H1 (cell line): Measurements from ENCODE around the gene ZFP64. TPM values are rescaled to one million over a fixed set of nuclear protein-coding genes. Genes with fewer than 3 reads are reported as not detected.

ENCODE experiments used
- CTCF ChIA-PET: fragments of 300-600 bp; sonication (Branson Sonifier 250); formaldehyde crosslinking; loops from one replicate; lab custom pipeline; 2021; ENCODE audit not compliant: partially characterized antibody; lab: Charles Lee
- POLR2A ChIA-PET: fragments of 300-600 bp; sonication (Branson Sonifier 250); formaldehyde crosslinking; loops from one replicate; lab custom pipeline; 2021; ENCODE audit warnings: inconsistent platforms; ENCODE audit not compliant: partially characterized antibody; lab: Charles Lee
- DNase-seq, 2 experiments: peaks; one replicate each; pipeline versions ENCODE4 v3.0.0 to v3.0.0-alpha.2; 2010 to 2022; ENCODE audit warnings: low spot score in 2 of 2, low read depth in 1 of 2, mixed read lengths in 1 of 2
- FAIRE-seq: peaks from 2 replicates; lab custom pipeline; 2011; peaks lifted over from hg19 to GRCh38; lab: Jason Lieb, UNC
- H2AFZ ChIP-seq: 2 replicates; pipeline ENCODE4 v1.8.1; 2012; ENCODE audit warnings: low read length, inconsistent platforms
- H2AK5ac ChIP-seq: 2 replicates; pipeline ENCODE4 v1.6.1; 2013; ENCODE audit warnings: low read depth, low read length
- H2BK120ac ChIP-seq: replicated peaks from 2 replicates; pipeline ENCODE3; 2013; ENCODE audit warnings: low read depth, low read length, inconsistent platforms
- H2BK12ac ChIP-seq: 2 replicates; pipeline ENCODE4 v1.6.1; 2013; ENCODE audit warnings: low read depth, low read length
- H2BK15ac ChIP-seq: 2 replicates; pipeline ENCODE4 v1.6.1; 2013; ENCODE audit warnings: low read length
- H2BK20ac ChIP-seq: 2 replicates; pipeline ENCODE4 v1.6.1; 2013; ENCODE audit warnings: low read length
- H2BK5ac ChIP-seq: 2 replicates; pipeline ENCODE4 v1.6.1; 2013; ENCODE audit warnings: low read depth, low read length
- H3K14ac ChIP-seq: 2 replicates; pipeline ENCODE4 v1.6.1; 2013; ENCODE audit warnings: inconsistent platforms; ENCODE audit not compliant: insufficient read length
- H3K18ac ChIP-seq: 2 replicates; pipeline ENCODE4 v1.6.1; 2013; ENCODE audit warnings: low read length; ENCODE audit errors: extremely low read depth
- H3K23ac ChIP-seq: 2 replicates; pipeline ENCODE4 v1.6.1; 2013; ENCODE audit warnings: inconsistent platforms; ENCODE audit not compliant: insufficient read length
- H3K23me2 ChIP-seq: 2 replicates; pipeline ENCODE4 v1.6.1; 2013; ENCODE audit warnings: low read depth, low read length
- H3K27ac ChIP-seq: 2 replicates; pipeline ENCODE4 v1.6.1; 2011; ENCODE audit warnings: low read depth, low read length, inconsistent platforms
- H3K27me3 ChIP-seq, 4 experiments: replicated peaks in 1 of 4; 1 replicate in 1 of 4; 2 replicates in 3 of 4; pipeline versions ENCODE4 v1.6.1 to v1.8.1; 2011 to 2013; ENCODE audit warnings: low read length in 3 of 4, mild to moderate bottlenecking in 3 of 4, inconsistent platforms in 2 of 4, mixed read lengths in 2 of 4, moderate library complexity in 1 of 4; ENCODE audit not compliant: control insufficient read depth in 3 of 4, insufficient read depth in 3 of 4; ENCODE audit errors: extremely low read depth in 1 of 4
- H3K36me3 ChIP-seq, 4 experiments: 2 replicates each; pipeline versions ENCODE4 v1.6.1 to v1.8.1; 2011 to 2013; ENCODE audit warnings: mild to moderate bottlenecking in 4 of 4, low read length in 3 of 4, moderate library complexity in 2 of 4, control low read depth in 1 of 4, inconsistent platforms in 1 of 4; ENCODE audit not compliant: insufficient read depth in 4 of 4, control insufficient read depth in 2 of 4
- H3K4ac ChIP-seq: replicated peaks from 2 replicates; pipeline ENCODE3; 2013; ENCODE audit warnings: low read length, low read depth, mixed read lengths, inconsistent platforms; ENCODE audit not compliant: insufficient read length
- H3K4me1 ChIP-seq, 4 experiments: replicated peaks in 1 of 4; 1 replicate in 1 of 4; 2 replicates in 3 of 4; pipeline versions ENCODE4 v1.6.1 to v1.8.1; 2011 to 2013; ENCODE audit warnings: low read length in 3 of 4, inconsistent platforms in 2 of 4, mixed read lengths in 1 of 4; ENCODE audit not compliant: insufficient read depth in 4 of 4, control insufficient read depth in 3 of 4
- H3K4me2 ChIP-seq, 2 experiments: 2 replicates each; pipeline versions ENCODE4 v1.6.1 to v1.8.1; 2011 to 2013; ENCODE audit warnings: low read depth in 2 of 2, low read length in 2 of 2, control low read depth in 1 of 2, inconsistent platforms in 1 of 2, mild to moderate bottlenecking in 1 of 2; ENCODE audit not compliant: insufficient read depth in 1 of 2
- H3K4me3 ChIP-seq, 4 experiments: fragments of 200-600, 300-600 bp in 1 of 4; sonication (generic), shearing (Covaris generic), sonication (Bioruptor Twin) in 1 of 4; 2 replicates each; pipeline versions ENCODE4 v1.5.1 to v1.8.1; 2011 to 2016; ENCODE audit warnings: low read length in 4 of 4, low read depth in 3 of 4, control low read depth in 2 of 4, inconsistent platforms in 2 of 4, mild to moderate bottlenecking in 2 of 4, mixed read lengths in 1 of 4, moderate library complexity in 1 of 4; ENCODE audit not compliant: insufficient read depth in 2 of 4; ENCODE audit errors: extremely low read depth in 1 of 4
- H3K56ac ChIP-seq: replicated peaks from 2 replicates; pipeline ENCODE3; 2013; ENCODE audit warnings: low read depth, mild to moderate bottlenecking, mixed read lengths, low read length, inconsistent platforms; ENCODE audit not compliant: insufficient read length
- H3K79me1 ChIP-seq: 2 replicates; pipeline ENCODE4 v1.6.1; 2013; ENCODE audit warnings: low read depth, low read length, control low read depth
- H3K79me2 ChIP-seq, 2 experiments: 2 replicates each; pipeline versions ENCODE4 v1.6.1 to v1.8.1; 2012 to 2013; ENCODE audit warnings: low read length in 2 of 2, mild to moderate bottlenecking in 2 of 2, inconsistent platforms in 1 of 2; ENCODE audit not compliant: insufficient read depth in 2 of 2, control insufficient read depth in 1 of 2
- H3K9ac ChIP-seq, 4 experiments: replicated peaks in 1 of 4; 1 replicate in 1 of 4; 2 replicates in 3 of 4; pipeline versions ENCODE4 v1.6.1 to v1.8.1; 2011 to 2013; ENCODE audit warnings: low read depth in 3 of 4, low read length in 3 of 4, control low read depth in 2 of 4, mild to moderate bottlenecking in 2 of 4, moderate library complexity in 2 of 4, inconsistent platforms in 1 of 4; ENCODE audit errors: extremely low read depth in 1 of 4
- H3K9me3 ChIP-seq, 2 experiments: 2 replicates each; pipeline versions ENCODE4 v1.6.1 to v1.8.1; 2012 to 2013; ENCODE audit warnings: mild to moderate bottlenecking in 2 of 2, moderate library complexity in 2 of 2, control low read depth in 1 of 2, inconsistent platforms in 1 of 2, low read depth in 1 of 2, low read length in 1 of 2, mixed read lengths in 1 of 2; ENCODE audit not compliant: insufficient read depth in 2 of 2
- H4K20me1 ChIP-seq, 2 experiments: replicated peaks in 1 of 2; 2 replicates each; pipeline versions ENCODE3 to v1.8.1; 2011 to 2013; ENCODE audit warnings: inconsistent platforms in 2 of 2, low read length in 2 of 2, mild to moderate bottlenecking in 1 of 2; ENCODE audit not compliant: insufficient read depth in 2 of 2, control insufficient read depth in 1 of 2
- H4K5ac ChIP-seq: 2 replicates; pipeline ENCODE4 v1.6.1; 2013; ENCODE audit warnings: low read length, low read depth, mixed read lengths, inconsistent platforms; ENCODE audit not compliant: insufficient read length
- H4K8ac ChIP-seq: 2 replicates; pipeline ENCODE4 v1.8.0; 2013; ENCODE audit warnings: mild to moderate bottlenecking, moderate library complexity, low read length, inconsistent platforms; ENCODE audit not compliant: insufficient read depth; ENCODE audit errors: extremely low read depth
- H4K91ac ChIP-seq: replicated peaks from 2 replicates; pipeline ENCODE3; 2013; ENCODE audit warnings: low read length, mixed read lengths, inconsistent platforms; ENCODE audit not compliant: insufficient read length
- CHD2 ChIP-seq: IDR thresholded peaks from 2 replicates; pipeline ENCODE4 v1.6.1; 2012; ENCODE audit warnings: low read length, improper control_type of control experiment
- GTF2F1 ChIP-seq: IDR thresholded peaks from 2 replicates; pipeline ENCODE4 v1.6.1; 2012; ENCODE audit warnings: low read depth, low read length, improper control_type of control experiment, borderline replicate concordance
- JUN ChIP-seq: IDR thresholded peaks from 2 replicates; pipeline ENCODE4 v1.6.1; 2011; ENCODE audit warnings: low read depth, mild to moderate bottlenecking, improper control_type of control experiment, low read length
- SIX5 ChIP-seq: IDR thresholded peaks from 2 replicates; pipeline ENCODE4 v1.6.1; 2011; ENCODE audit warnings: mild to moderate bottlenecking, low read depth, low read length
- SRF ChIP-seq: IDR thresholded peaks from 2 replicates; pipeline ENCODE4 v1.6.1; 2011; ENCODE audit warnings: mild to moderate bottlenecking, low read depth, low read length, moderate library complexity
- SUZ12 ChIP-seq: fragments of 200-600 bp; sonication (generic); IDR thresholded peaks from 2 replicates; pipeline ENCODE4 v1.6.1; 2012; ENCODE audit warnings: mild to moderate bottlenecking, inconsistent platforms, low read length, moderate library complexity, mixed read lengths
- WGBS, 2 experiments: shearing (Covaris generic) in 1 of 2; methylation state at CpG; one replicate each; pipeline versions ENCODE4 v1.1.6 to v1.1.7; 2013 to 2015; ENCODE audit warnings: low lambda C conversion rate in 2 of 2, mixed read lengths in 2 of 2, inconsistent platforms in 1 of 2, low coverage in 1 of 2, missing lambda C conversion rate in 1 of 2; ENCODE audit not compliant: insufficient replicate concordance in 2 of 2, insufficient coverage in 1 of 2, insufficient read length in 1 of 2; ENCODE audit errors: extremely low coverage in 1 of 2, missing lambda C conversion rate in 1 of 2; 5-methylcytosine and 5-hydroxymethylcytosine counted together
- polyA plus RNA-seq, 7 experiments: library from polyadenylated mRNA; depleted of rRNA in 3 of 7; stranded (reverse) in 5 of 7; unstranded in 2 of 7; fragments of >200 nt in 5 of 7; fragments of 200-250 nt in 2 of 7; gene quantifications; 1 replicate in 5 of 7; 2 replicates in 1 of 7; 4 replicates in 1 of 7; pipeline versions ENCODE4 v1.2.1 to v1.2.3, GENCODE V29; 2011 to 2013; ENCODE audit warnings: missing spikeins in 2 of 7, mixed read lengths in 2 of 7
- total RNA-seq: library from RNA; stranded (reverse); fragmentation: NEBNext Ultra II Directional; extraction: Animal tissue kit (Norgen Biotek cat#: 25700); gene quantifications from 2 replicates; pipeline ENCODE4 v1.2.1, GENCODE V29; 2021

The ZFP64 gene
- total and polyA plus RNA-seq, 2 of the 8 experiments (the other 6 are each of a cell fraction or from before 2014, with no cell fraction given): 25.3 to 43.7 TPM

- no peak overlapping the region for H4K5ac ChIP-seq
- DNase-seq (no peak), FAIRE-seq (no peak)
- peak overlapping the region; percentile 5; the same call in 1 of the 2 replicates for H3K18ac ChIP-seq
- H2BK20ac ChIP-seq: no peak overlapping the region
- H4K8ac ChIP-seq: no peak overlapping the region
- no peak overlapping the region for H3K27ac ChIP-seq
- no peak overlapping the region for H2AK5ac ChIP-seq
- peaks cover 0 to 19% of the 10 kb centered on the region in 2 experiments; a peak in 3 of 4 replicates for H3K79me2 ChIP-seq
- H2BK120ac ChIP-seq: no peak overlapping the region
- no peaks in the 10 kb centered on the region for H3K9me3 ChIP-seq
- no peak overlapping the region for H3K14ac ChIP-seq
- 93% methylated on average over 1 of the region's 1 CpG; no CpG with 5 or more reads in 1 of the 2 experiments for WGBS, 2 experiments
- H2AFZ ChIP-seq: no peak overlapping the region
- H3K9ac ChIP-seq: no peak overlapping the region
- POLR2A ChIA-PET: interaction anchor here (0.7 kb wide), 1 partner anchor 11 kb away, joined by 3 read pairs; no protein-coding TSS in a partner anchor
- no peak overlapping the region for H2BK15ac ChIP-seq
- no peak overlapping the region for H3K23ac ChIP-seq
- peaks cover 7% of the 10 kb centered on the region for H3K23me2 ChIP-seq
- TF ChIP-seq GTF2F1 (no peak), SRF (no peak), CHD2 (no peak), JUN (no peak), SUZ12 (no peak), SIX5 (no peak)
- H2BK12ac ChIP-seq: no peak overlapping the region
- H4K91ac ChIP-seq: no peak overlapping the region
- peak overlapping the region in 1 of 2 experiments; percentile 91; a peak in 2 of 4 replicates for H3K4me2 ChIP-seq
- no peaks in the 10 kb centered on the region for H4K20me1 ChIP-seq
- no peak overlapping the region for H3K56ac ChIP-seq
- H3K4ac ChIP-seq: no peak overlapping the region
- 0 out of 8 replicates have a peak overlapping the region, but pooled peaks of 1 of the 4 experiments have one; percentile 86 for H3K4me3 ChIP-seq
- H2BK5ac ChIP-seq: no peak overlapping the region
- peaks cover 2% of the 10 kb centered on the region; the same call in 1 of the 2 replicates for H3K79me1 ChIP-seq
- no peaks in the 10 kb centered on the region for H3K27me3 ChIP-seq
- H3K4me1 ChIP-seq: peaks cover 0 to 7% (median 2%) of the 10 kb centered on the region in 4 experiments; a peak in 4 of 7 replicates
- no peaks in the 10 kb centered on the region for H3K36me3 ChIP-seq
- CTCF ChIA-PET: interaction anchor here (1.2 kb wide), 1 partner anchor 40 kb away, joined by 3 read pairs; no protein-coding TSS in a partner anchor
Observed at GRCh38 chr20:52193133-52193532, 1.6 kb upstream of the ZFP64 start.
